ENCODE measurements around the gene ATG16L2.

- TF ChIP-seq YY1 (IDR thresholded peaks at IDR 0.05; ENCODE audit: insufficient read depth, insufficient read length), result no peak
- TF ChIP-seq SUZ12 (IDR thresholded peaks at IDR 0.05; ENCODE audit: extremely low read depth, insufficient read depth, insufficient read length), result no peak
- no peak for TF ChIP-seq ZNF274 (IDR thresholded peaks at IDR 0.05; ENCODE audit: low read depth, low read length)
These were observed 15.8 kb downstream of the ATG16L2 start for GRCh38 chr11:72829884-72830533.
